Measurements from ENCODE around the gene FUT1. TPM values are rescaled to one million over a fixed set of nuclear protein-coding genes. Genes with fewer than 3 reads are reported as not detected.
A peak's percentile ranks its signal among the peaks of the same experiment; 100 is the strongest.

The FUT1 gene

DNA sequence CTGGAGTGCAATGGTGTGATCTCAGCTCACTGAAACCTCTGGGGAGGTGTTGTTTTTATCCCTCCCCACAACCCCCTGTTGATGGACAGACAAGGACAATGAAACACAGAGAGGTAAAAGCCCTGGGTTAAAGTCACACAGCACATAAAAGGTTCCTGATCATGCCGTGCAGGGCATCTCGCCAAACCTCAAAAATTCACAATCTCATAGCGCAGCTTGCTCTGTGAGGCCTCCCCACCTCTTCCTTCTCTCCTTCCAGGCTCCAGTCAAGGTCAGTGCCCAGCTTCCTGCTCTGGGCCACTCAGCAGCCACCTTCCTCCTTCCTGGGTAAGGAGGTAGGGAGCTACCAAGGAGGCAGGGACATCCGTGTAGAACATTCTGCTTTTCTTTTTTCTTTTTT lies 54.4 kb downstream of the FUT1 start:
- H3K23ac ChIP-seq (ENCODE audit: low read depth, low read length, poor library complexity): no peak overlapping the region
- WGBS, 2 donors (ENCODE audit: extremely low coverage in 2 of 2, insufficient read length in 2 of 2, insufficient replicate concordance in 1 of 2): no CpG with 5 or more reads among the region's 4 CpGs
- no peak overlapping the region for H4K8ac ChIP-seq (ENCODE audit: low read depth, low read length)
- DNase-seq (ENCODE audit: low spot score): no peak
- no peak overlapping the region for H3K4ac ChIP-seq (ENCODE audit: low read length)
- H3K9ac ChIP-seq (ENCODE audit: low read depth, low read length, poor library complexity): no peak overlapping the region
- H2BK15ac ChIP-seq (ENCODE audit: low read length): no peak overlapping the region
- H3K27ac ChIP-seq (replicated peaks; ENCODE audit: low read length): no peak overlapping the region
- peaks cover 0 to 26% (median 16%) of the 10 kb centered on the region in 3 experiments for H3K27me3 ChIP-seq (ENCODE audit: control insufficient read depth in 3 of 3, insufficient read depth in 3 of 3, low read depth in 1 of 3, low read length in 3 of 3)
- H3K4me2 ChIP-seq (ENCODE audit: insufficient read depth, low read length, poor library complexity, severe bottlenecking): no peak overlapping the region
- peak overlapping the region; percentile 47 for H2AK5ac ChIP-seq (ENCODE audit: low read depth, low read length)
- H3K79me1 ChIP-seq (ENCODE audit: low read depth, low read length): no peaks in the 10 kb centered on the region
- no peak overlapping the region for H3K4me3 ChIP-seq (ENCODE audit: low read length in 2 of 2)
- no peak overlapping the region for H2BK5ac ChIP-seq (ENCODE audit: low read length)
- no peak overlapping the region for H2BK120ac ChIP-seq (ENCODE audit: low read depth, low read length)
- peaks cover 0 to 2% of the 10 kb centered on the region in 2 donors for H3K36me3 ChIP-seq (replicated peaks in 1 of 2; ENCODE audit: control insufficient read depth in 2 of 2, insufficient read depth in 2 of 2, low read length in 2 of 2)
- H3K14ac ChIP-seq (ENCODE audit: low read length): no peak overlapping the region
- H2AFZ ChIP-seq (ENCODE audit: low read length): no peak overlapping the region
- H4K91ac ChIP-seq (ENCODE audit: low read depth, low read length, poor library complexity): no peak overlapping the region
- H3K9me3 ChIP-seq (replicated peaks in 1 of 2; ENCODE audit: control insufficient read depth in 2 of 2, insufficient read depth in 1 of 2, low read depth in 1 of 2, low read length in 2 of 2): peaks cover 0 to 1% of the 10 kb centered on the region in 2 donors
- peaks cover 0 to 5% of the 10 kb centered on the region in 2 donors for H3K4me1 ChIP-seq (ENCODE audit: control insufficient read depth in 2 of 2, insufficient read depth in 1 of 2, low read depth in 1 of 2, low read length in 2 of 2)
- H3K18ac ChIP-seq (ENCODE audit: low read length): no peak overlapping the region
- H2BK12ac ChIP-seq (ENCODE audit: low read length): no peak overlapping the region

Small RNAs within 50 kb of the gene (small RNA-seq; reads per million reads assigned to genes)
- gene RNU6-317P (ENCODE audit: insufficient read depth): not detected
